ENCODE results near the gene ELMO1.

The ELMO1 gene

DNA sequence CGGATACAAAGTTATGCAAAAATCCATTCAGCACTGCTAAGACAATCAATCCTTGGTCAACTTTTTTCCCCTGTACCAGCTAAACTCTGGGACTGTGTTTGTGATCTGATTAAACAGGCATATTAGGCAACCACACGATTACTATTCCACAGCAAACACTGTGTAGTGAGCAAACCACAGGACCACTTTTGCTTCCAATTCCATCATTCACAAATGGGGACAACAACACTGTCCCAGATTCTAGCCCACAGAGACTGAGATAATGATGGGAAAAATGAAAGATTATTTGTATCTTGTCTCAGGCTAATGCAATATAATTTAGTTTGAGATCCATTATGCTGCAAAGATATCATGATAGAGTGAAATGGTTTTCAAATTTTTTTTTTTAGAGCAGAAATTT, 560.7 kb downstream of the ELMO1 start:
- DNase-seq = no peak

DNA sequence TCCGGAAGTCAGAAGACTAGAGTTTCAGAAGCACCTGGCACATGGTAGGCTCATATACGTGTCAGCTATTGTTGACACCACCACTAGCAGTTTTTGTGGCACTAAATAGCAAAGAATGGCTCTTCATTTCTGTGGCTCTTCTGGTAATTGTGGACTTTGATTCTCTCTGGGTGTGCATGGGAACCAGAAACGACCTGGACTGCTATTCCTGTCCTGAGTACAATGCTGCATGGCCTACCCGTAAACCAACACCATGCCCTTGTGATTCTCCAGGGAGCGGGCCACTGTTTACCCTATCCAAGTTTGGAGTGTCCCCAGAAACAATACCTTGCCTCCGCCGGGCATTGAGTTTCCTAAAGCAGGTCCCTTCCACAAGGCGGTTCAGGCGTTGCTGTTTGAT, 561.4 kb downstream of the ELMO1 start:
- no peak for DNase-seq

DNA sequence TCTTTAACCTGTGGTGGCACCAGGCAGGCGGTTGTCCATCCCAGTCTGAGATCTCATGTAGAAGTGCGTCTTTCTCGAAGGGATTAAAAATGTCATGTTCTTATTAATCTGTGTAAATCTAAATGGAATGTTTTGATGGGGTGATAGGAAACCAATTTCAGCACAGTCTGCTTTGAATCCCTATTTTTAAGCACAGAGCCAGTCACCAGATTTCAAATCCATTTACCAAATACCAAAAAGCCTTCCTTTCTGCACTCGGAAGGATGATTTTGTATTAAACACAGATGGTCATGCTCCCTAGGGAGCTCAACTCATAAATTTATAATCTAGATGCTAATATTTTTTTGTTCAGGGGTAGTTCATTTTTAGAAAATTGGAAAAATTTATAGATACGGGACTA, 563.8 kb downstream of the ELMO1 start:
- no peak for DNase-seq

DNA sequence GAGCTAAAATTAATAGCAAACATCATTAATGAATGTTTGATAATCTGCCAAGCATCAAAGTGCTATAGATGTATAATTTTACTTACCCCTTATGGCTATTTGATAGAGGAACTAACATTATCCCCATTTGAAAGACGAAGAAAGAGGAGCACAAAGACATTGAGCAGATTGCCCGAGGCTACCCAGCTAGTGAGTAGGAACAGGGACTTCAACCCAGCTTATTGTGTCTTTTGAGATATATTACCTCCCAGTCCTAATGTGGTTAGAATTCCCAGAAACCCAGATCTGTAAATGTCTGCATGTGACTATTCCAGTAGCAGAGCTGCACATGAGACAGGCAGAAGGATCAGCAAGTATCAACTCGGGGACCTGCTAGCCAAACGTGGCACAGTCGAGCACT, 564.3 kb downstream of the ELMO1 start:
- no peak for DNase-seq

DNA sequence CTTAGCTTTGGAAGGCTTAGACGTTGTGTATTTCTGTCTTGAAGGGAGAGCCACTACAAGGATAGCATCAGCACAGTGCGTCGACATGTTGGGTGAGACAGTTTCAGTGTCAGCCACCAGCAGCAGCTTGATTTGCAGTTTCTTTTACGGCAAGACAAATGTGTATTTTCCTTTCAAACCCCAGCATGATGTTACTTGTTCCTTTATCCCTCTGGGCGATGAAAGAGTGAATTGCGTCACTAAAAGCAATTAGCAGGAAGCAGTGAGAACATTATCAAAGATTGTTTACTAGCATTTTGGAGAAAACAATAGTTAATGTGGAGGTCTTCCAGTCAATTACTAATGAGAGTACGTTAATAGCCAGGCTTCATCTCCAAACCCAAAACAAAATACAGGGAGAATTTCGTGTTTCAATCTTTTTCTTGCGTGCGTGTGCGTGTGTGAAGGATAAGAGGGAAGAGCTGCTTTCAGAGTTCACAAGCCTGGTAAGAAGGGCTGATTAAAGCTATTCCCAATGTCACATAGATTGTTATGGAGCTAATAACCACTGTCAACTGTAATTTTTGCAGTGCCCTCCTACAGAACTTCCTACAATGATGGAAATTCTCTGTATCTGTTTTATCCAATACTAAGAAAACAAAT, 567.3 kb downstream of the ELMO1 start:
- DNase-seq = no peak

DNA sequence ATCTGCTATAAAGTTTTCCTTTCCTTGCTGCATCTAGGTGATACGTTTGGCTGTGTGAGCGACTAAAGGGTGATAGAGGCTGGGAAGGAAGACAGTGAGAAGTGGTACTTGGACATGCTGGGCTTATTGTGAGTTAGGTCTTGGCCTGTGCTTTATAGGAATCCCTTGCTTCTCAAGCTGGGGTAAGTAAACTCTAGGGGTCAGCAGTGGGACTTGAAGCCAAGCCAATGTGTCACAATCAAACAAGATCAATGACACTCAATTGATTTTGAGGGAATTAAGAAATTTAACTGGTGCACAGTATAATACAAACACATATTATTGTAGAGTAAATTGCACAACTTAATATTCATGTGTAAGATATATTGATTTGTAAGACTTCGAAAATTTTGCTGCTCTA, 568.6 kb downstream of the ELMO1 start:
- DNase-seq = no peak

DNA sequence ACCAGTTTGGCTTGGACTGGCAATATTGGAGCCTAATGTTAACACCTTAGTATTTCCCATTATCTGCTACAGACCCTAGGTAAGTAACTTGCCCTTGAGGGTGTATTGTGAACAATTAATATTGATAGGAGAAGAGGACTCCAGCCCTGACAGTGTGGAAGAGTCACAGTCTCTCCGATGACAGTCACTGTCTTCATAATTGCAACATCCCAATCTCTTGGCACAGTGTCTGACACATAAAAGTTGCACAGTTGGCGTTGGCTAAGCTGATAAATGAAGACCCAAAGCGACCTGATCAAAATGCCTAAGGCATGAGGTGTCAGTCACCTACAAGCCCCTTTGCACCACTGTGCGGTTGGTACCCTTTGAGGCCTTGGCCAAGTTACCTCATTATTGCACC, 569.6 kb downstream of the ELMO1 start:
- DNase-seq = no peak

DNA sequence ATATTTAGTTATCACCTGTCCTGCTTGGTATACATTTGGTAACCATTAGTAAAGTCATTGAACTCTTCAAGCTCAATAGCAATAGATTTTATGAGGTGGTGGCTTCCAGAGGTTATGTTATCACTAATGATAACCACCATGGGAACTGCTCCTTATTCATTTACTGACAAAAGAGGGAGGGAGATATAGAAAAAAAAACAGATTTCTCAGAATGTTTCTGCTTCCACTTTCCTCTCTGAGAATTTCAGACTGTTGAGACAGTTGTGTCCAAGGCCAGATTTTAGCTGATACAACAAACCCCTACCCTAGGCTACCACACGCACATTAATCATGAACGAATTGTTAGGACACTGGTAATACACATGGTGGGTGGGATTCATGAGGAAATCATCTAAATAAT, 570.4 kb downstream of the ELMO1 start:
- no peak for DNase-seq

DNA sequence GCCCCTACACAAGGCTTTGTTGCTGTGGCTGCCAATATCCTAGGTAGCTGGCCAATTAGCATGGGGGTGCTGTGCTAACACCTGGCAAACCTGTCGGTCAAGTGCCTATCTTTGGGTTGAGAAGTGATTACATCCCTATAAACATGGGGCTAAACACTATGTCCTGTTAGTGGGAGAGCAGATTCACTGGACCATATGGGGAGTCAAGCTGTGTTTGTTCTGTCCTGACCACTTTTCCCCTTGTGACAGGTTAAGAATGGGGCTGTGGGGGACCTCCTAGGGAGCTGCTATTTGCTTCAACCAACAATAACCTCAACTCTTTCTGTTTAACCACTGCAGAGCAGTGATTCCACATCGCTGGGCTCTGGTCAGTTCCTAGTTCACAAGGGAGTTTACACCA, 572.9 kb downstream of the ELMO1 start:
- DNase-seq = no peak

DNA sequence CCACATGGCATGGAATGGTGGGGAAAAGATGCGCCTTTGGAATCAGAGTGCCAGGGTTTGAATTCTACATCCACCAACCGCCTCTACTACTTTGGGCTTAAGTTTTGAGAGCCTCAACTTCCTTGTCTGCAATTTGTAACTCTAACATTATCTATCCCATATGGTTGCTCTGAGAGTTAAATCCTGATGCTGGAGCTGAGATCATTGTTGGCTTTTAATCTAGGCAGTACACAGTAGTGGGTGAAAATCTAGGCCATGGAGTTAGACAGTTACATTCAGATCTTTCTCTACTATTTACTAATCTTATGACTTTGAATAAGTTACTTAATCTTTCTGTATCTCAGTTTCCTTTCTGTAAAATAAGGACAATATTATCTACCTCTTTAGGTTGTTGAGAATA, 574.6 kb downstream of the ELMO1 start:
- no peak for DNase-seq

DNA sequence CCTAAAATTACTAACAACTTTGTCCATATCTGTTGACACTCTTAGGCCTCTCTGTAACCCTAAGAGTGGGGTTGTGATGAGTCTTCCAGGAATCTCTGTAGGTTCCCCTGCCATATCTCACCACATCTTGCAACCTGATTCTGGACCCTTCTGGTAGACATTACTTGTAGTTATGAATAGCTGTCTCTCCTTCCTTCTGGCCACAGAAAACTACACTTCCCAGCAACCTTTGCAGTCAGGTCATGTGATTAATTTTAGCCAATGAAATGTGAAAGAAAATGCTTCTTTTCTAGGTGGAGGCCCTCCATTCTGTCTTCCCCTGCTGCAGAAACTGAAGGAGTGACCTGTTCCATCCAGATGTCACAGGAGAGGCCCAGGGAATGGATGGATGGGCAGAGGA, 576.8 kb downstream of the ELMO1 start:
- no peak for DNase-seq

DNA sequence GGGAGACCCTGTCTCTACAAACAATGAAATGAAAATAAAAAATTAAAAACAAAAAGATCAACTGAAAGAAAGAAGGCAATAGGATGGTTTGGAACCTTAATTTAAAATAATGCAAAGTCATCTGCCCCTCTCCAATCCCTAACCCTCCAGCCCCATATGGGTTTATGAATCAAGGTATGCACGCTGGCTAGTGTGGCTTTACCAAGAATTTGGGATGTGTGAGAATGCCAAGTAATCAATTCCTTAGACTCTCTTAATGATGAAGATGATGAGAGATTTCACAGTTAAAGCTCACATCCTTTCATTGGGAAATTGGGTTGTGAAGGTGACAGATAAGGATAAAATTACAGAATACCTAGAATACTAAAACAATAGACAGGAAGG, 577.3 kb downstream of the ELMO1 start:
- no peak for DNase-seq

DNA sequence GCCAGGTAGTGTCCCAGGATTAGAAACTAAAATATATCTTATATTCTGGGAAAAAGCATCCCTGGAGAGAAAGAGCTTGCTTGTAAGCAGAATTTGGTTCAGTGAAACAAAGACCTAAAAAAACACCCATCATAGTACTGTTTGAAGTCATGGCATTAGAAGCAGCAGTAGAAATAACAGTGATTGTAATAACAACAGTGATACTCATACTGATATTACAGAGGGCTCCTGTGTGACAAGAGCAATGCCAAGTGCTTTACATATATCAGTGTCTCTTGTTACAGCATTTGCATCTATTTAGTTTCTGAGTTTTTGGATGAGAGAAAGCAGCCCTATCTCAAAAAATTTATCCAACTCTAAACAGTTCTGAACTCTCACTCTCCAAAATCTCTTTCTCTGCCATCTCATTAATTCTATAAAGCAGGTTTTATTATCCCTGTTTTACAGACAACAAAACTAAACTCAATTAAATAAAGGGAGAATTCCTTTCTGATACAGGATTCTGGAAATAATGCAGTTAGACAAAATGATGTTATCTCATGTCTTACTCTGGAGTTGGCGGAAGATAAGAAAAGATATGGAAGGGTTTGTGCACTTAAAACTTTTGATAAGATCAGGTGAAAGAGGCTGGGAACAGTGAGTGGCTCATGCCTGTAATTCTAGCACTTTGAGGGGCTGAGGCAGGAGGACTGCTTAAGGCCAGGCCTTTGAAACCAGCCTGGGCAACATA, 577.9 kb downstream of the ELMO1 start:
- DNase-seq = no peak

DNA sequence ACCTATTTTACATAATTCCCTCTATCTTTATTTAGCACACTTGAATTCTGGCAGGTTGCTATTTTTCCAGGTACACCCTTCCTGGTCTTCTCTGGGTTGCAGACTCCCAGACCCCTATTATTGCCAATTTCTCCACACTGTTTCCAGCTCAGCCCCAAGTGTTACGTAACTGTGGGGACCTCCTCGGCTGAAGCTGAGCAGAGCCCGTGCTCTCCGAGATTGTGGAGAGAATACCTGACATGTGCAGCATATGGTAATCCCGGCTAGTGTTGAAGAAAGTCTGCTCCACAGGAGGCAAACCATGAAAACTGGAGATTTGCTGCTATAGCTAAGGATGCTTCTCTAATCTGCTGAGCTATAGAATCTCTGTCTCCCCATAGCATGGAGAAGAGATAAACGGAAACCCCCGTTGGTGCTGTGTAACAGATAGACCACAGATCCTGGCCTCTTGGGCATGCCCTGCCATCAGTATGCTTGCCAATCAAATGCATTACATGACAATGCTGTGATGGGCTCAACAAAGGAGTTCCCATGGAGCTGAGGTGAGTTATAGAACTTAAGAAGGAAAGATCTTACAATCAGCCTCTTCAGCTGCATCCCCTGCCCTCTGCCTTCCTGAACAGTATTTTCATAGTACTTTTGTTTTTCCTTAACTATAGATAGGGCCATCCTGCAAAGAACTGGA, 579.8 kb downstream of the ELMO1 start:
- no peak for DNase-seq

DNA sequence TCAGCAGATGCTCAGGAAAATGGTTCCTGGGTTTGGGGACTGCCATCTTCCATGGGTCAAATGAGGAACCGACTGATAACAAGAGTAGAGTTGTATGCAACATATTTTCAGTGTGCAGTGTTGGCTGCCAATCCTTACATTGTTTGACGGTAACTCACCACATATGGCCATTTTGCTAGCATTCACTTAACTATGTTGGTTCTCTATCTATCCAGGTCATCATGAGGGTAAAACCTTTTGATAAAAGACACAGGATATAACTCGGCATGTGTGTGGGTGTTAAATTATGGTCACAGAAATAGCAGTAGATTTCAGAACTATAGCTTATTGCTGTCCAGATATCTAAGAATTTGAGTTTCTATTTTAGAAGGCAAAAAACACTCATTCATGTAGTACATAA, 583.6 kb downstream of the ELMO1 start:
- DNase-seq = no peak

DNA sequence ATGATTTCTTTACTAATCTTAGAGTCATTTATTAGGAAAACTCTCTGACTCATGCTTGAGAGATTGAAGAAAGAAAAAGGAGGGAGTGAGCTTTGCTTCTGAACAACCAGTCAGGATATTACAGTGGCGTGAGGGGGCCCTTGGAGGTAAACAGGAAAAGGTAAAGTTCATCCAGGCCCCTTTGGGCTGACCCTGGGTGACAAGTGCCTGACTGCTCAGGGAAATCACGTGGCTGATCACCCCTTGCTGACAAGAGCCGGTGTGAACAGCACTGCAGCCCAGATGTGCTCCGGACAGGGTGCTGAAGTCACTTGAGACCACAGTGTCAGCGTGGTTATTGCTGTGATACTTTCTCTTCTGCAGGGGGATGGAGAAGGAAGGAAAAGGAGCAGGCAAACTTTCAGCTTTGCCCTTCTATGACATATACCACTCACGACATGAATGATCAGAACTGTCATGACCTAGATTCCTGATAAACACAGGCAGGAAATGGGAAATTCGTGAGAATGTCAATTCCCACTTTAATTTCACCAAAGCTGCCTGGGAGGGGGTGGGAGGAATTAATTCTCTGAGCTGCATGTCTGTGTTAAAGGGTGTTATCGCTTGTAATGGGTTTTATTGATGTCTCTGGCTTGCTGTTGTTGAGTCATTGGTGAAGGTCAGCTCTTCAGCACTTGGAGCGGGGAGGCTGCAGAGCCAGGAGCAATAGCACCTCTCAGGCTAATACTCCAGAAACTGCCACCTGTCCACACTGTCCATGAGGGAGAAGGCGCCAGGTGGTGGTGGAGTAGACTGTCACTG, 584.6 kb downstream of the ELMO1 start:
- no peak for DNase-seq

DNA sequence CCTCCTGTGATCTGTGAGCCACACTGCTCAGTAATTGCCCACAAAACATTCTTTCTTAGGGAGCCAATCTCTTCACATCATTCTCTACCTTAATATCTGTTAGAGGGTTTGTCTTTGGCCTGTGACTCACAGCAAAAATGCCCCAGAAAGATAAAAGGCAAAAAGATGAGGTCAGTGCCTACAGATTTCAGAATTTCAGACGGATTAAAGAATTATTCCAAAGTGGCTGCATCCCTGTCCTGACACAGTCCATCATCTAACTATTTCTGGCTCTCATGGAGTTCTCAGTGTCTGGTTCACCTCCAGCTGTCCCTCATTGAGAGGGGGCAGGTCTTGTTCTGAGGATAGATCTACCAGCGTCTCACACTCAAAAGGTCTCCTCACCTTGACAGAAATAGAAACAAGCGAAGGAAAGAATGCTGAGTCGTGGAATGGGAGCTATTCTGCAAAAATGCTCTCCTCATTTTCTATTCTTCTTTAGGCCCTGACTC, 585.8 kb downstream of the ELMO1 start:
- no peak for DNase-seq

DNA sequence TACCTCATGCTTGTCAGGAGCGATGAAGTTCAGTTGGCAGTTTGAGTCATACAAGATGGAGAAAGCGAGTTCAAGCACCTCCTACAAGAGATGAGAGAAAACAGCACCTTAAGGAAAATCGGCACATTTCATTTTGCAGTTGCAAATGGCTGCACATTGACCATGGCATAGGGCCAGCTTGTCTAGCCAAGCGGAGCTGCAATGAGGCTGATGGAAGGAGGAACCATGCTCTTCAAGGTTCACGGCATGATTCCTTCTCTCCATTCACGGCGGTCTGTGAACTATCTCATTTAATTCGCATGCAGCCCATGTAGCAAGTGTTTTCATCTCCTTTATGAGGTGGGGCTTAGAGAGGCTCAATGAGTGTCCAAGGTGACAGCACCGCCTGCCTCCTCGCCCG, 587.0 kb downstream of the ELMO1 start:
- DNase-seq = no peak

DNA sequence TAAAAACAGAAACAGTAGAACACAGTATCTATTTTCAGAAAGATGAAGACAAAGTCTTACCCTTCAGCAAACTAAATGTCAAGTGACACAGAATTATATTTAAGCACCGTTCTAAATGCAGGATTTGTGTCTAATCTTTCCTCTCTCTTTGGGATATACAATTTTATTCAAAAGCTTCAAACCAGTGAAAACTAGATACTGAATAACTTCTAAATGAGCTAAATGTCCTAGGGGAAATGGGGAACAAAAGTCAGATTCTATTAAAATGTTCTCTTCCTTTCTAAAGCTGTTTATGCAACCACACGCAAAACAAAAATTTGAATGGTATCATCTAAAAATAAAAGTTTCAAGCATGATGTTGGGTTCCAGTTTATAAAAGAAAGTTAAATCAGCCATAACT, 588.0 kb downstream of the ELMO1 start:
- DNase-seq = no peak

DNA sequence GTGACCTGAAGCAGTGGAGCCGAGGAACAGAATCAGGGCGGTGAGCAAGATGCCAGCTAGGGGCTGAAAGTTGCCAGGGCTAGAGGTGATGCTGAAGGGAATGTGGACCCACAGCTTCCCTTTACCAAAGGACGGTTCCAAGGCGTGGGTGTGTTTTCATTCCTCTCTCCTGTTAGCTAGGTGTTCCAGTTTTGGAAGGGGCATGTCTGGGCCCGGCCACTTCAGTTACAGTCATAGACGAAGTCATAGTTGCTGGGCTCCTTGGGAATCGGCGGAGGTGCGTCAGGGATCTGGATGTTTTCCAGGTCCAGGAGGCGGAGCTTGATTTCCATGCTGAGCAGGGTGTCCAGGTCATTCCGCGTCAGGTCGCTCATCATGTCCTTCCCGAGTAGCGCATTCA, 593.3 kb downstream of the ELMO1 start:
- DNase-seq = no peak

DNA sequence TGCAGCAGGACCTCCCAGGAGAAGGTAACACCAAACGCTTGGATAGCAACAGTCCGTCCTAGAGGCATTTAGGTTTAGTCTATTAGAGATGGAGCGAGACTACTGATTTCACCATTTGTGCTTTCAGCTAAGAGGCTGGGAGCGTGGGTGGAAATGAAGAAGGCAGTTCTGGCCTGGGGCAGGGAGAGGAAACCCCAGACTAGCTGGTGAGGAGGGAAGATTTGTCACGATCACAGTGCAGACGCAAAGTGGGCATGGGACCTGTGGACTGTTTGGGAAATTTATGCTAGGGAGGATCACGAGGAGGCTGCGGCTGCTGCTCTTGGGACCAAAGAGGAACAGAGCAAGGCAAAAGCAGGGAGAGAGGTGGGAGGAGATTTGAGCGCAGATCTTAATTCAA, 594.0 kb downstream of the ELMO1 start:
- no peak for DNase-seq

DNA sequence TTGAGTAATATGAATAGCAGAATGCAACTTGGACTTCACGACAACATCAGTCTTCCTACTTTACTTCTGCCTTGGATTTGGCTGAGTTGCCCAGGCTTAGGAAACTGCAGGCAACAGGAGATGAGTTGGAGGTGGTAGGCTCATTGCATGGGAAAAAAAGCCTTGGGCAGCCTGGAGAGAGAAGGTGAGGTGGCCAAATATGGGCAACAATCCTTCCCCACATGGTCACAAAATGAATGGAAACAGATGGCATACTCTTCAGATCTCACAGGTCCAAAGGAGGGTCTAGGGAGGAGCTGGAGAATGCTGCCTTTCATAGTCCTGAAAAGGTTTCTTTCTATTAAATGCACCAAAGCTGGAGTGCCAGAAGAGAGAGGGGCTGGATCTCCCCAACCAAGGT, 595.7 kb downstream of the ELMO1 start:
- no peak for DNase-seq

DNA sequence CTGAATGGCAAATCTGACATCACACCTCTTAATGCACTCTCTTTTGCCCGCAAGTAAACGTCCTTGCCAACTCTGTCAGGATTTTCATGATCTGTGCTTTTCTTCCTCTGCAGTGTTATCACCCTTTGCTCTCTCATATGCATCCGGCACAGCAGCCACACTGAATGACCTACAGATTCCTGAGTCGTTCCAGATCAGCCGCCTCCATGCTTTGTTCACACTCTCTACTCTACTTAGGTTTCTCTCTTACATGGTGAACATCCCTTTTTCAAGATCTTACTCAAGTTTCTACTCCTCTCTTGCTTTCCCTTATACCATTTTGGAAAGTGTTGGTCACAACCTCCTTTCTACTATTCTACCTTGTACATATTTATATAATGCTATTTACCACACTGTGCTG, 596.6 kb downstream of the ELMO1 start:
- DNase-seq = no peak

DNA sequence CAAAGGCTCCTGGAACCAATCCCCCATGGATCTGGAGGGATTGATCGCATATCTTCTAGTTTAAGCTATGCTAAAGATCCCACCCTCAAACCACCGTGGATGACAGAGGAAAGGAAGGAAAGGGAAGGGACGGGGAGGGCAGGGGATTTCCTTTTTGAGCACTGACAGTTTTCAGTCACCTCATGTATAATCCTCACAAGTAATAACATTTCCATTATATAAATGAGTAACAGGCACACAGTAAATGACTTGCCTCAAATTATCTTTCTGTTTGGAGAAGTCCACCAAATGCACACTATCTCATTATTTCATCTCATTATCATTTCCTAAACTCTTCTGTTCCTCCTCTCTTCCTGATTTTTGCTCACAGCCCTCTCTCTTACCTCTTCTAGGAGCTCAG, 597.3 kb downstream of the ELMO1 start:
- DNase-seq = no peak

Data from GDM1 (cell line).